ENCODE data around the gene TAF4.

- TF ChIP-seq CTCF (IDR thresholded peaks at IDR 0.05) (no peak), POLR2AphosphoS5 (IDR thresholded peaks at IDR 0.05; ENCODE audit: low read depth, low read length) (no peak)
These were observed 47.1 kb downstream of the TAF4 start for GRCh38 chr20:62018437-62019143.

All from Panc1 (cell line).